ENCODE measurements around the gene SERGEF. TPM values are rescaled to one million over a fixed set of nuclear protein-coding genes. Genes with fewer than 3 reads are reported as not detected.

SERGEF gene
- polyA plus RNA-seq, 3 donors, result 18.0 to 22.1 (median 18.8) TPM

DNA sequence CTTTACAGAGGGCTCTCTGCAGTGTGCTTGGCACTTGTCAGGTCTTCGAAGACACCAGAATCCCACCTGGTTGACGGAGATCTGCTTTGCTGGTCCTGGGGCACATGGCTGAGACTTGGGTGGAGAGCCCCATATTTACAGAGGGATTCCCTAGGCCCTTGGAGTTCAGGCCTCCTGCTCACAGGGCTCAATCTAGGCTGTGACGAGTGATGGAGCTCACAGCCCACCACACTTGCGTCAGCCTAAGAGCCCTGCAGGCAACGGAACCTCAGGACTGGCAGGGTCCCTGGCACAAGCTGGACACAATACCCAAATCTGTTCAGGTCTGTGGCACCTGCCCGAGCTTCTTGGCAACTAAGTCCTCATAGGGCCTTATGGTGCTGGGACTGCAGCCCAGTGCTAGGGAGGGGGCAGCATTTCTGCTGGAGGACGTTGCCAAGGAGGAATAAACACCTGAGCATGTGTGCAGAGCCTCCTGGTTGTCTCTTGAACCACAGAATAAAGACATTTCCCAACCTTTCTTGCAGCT, 219.1 kb downstream of the SERGEF start:
- DNase-seq (ENCODE audit: low read depth in 3 of 3, low spot score in 2 of 3), result no peak

DNA sequence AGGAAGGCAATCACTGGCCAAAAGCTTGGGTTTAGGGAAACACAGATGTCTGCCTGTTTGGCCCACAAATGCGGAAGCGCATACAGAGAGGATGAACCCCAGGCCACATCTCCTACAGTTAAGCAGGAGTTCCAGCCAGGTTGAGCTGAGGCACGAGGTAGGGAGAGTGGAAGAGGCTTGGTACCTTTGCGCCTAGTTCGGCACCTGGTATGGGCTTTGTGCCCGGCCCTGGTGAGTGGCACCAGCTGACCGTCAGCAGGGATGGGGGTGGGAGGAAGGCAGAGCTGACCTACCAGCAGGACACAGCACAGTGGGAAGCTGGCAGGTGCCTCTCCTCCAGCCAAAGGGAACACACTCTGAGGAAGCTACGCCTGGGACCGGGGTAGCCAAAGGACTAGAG, 220.7 kb downstream of the SERGEF start:
- no peak for DNase-seq (ENCODE audit: low read depth in 3 of 3, low spot score in 2 of 3)

DNA sequence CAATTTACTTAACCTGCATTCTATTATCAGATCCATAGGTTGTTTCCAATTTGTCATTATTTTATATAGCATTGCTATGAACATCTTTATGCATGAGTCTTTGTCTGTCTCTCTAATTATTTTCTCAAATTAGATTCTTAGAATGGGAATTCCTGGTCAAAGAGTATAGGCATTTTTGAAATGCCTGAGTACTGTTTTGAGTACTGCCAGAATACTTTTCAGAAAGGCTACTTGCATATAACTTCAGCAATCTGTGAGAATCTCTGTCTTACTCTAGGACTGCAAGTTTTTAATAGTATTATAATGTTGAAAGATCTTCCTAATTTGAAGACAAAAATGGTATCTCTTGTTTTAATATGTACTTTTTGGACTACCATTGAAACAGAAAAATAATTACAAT, 221.7 kb downstream of the SERGEF start:
- DNase-seq (ENCODE audit: low read depth in 3 of 3, low spot score in 2 of 3), result no peak

DNA sequence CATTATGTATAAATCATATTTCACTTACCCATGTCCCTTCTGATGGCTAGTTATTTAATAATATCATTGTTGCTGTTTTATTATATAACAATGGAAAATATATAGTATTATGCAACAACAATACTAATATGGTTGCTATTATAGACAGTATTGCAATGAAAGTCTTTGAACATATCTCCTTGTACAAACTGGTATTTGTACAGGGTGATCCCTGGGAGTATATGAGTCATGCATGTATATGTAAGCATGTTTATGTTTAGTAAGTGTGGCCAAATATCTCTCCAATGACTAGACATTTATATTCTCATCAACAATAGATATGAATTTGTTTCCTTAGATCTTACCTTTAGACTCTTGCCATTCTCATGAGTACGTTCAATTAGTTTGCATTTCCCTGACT, 222.4 kb downstream of the SERGEF start:
- no peak for DNase-seq (ENCODE audit: low read depth in 3 of 3, low spot score in 2 of 3)

DNA sequence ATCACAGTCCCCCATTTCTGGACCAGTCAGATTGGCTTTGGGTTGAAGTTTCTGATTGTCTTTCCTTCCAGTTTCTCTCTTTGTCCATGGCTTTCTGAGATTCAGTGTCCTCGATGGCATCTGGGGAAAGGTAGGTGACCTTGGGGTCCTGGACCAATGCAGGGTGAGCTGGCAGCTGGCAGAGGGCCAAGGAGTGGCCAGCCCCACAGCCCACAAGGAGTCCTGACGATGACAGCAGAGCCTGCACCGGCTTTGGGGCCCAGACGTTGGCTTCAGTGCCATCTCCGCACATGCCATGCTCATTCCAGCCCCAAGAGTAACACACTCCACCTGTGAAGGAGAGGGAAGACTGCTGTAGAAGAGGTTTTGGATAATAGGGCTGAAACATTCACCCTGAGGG, 224.8 kb downstream of the SERGEF start:
- DNase-seq (ENCODE audit: low read depth in 3 of 3, low spot score in 2 of 3), result no peak

DNA sequence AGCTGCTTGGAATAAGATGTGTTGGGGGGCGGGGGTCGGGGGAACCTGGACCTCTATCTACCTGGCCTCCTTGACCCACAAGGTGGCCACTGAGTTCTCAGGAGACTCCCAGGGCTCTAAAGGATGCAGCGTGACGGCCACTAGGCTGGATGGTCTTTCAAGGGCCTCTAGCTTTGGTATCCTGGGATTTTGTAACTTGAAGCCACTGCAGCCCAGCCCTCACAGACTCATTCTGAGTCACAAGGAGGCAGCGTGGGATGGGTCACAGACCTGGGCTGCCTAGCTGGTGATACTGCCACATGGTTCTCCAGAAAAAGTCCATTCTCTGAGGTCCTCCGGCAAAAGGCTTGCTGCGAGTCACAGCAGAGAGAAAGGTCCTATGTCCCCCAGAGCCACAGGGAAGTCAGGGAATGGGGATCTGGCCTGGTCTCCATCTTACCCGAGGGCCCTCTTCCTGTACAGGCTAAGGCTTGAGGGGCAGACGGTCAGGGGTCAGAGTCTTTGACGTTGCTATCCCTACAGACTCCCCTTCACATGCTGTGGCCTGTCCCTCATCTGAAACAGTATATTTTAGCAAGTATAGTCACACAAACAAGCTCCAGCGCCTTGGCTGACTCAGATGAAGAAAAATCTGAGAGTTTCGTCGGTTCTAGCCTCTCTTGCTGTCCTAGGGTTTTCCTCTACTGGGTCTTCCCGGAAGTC, 225.9 kb downstream of the SERGEF start:
- DNase-seq (ENCODE audit: low read depth in 3 of 3, low spot score in 2 of 3), result no peak

DNA sequence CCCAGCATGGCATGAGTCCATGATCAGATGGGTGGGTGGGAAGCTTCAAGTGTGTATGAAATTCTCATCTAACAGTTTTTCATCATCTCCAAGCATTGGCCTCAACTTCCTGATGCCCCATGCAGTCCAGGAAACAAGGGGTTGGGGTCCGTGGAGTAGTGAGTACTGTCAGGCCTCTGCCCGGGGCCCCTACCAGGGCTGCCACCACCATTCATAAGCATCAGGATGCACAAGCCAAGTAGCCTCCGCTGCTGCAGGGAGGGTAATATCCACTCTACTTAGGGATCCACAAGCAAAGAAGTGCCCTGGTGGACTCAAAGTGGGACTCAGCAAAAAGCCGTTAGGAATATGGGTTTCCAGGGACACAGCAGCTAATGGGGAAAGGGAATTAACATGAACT, 229.0 kb downstream of the SERGEF start:
- no peak for DNase-seq (ENCODE audit: low read depth in 3 of 3, low spot score in 2 of 3)

DNA sequence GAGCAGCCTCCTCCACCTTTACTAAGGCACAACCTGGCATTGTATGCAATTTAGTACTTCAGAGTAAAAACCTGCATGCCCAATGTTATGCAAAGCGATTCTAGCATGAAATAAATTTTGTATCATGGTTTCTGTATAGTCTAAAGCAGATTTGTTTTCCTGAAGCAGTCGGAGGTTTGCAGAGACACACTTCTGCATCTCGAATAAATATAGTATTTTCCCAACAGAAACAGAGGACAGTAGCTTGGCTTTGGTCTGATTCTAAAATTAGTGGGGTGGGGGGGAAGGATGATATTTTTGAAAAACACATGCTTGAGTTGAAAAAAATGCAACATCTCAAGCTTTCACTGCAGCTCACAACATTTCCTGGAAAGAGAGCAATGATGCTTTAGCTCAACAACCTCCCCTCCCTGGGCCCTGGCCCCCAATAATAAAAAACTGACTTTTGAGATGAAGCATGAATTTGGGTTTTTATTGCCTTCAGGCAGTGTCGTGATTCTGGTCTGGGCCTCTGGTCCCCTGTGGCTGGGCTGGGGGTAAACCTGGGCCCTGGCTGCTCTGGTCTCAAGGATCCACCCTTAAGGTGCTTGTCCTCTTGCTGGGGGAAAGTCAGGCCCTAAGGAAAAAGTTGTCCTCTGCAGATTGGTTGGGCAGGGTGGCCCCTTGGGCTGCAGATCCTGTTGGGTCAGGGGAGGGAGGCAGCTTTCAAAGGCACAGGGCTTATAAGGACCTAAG, 230.1 kb downstream of the SERGEF start:
- no peak for DNase-seq (ENCODE audit: low read depth in 3 of 3, low spot score in 2 of 3)

DNA sequence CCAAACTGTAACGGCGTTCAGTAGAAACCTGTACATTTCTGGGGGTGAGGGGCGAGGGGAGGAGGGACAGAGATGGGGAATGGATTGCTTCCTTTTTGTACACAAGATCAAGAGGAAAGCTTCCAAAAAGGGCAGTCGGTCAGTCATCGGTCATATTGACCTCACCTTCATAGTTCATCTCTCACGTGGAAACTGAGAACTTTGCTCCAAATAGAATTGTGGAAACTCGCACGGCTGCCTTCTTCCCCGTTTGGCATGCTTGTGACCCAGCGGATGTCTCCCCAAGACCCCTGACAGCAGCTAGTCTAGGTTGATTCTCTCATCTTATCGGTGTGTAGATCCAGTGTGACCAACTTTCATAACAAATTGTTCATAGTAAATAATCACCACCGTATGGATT, 230.7 kb downstream of the SERGEF start:
- DNase-seq (ENCODE audit: low read depth in 3 of 3, low spot score in 2 of 3), result no peak

DNA sequence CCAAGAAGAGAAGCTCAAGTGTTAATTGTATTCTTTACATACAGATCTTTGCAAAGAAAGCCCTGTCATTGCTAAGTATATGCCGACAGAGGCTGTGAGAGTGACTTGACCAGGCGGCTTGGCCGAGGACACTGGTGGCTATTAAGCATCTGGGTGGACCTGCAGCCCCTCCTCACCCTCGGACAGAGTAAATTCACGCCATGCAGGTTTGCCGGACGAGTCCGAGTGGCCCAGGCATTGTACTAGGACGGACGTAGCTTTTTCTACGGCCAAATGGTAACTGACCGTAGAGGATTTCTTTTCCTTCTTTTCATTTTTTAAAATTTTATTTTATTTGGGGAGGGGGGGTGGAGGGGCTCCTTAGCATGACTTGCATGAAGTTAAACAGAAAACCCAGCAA, 231.2 kb downstream of the SERGEF start:
- DNase-seq (ENCODE audit: low read depth in 3 of 3, low spot score in 2 of 3), result no peak

DNA sequence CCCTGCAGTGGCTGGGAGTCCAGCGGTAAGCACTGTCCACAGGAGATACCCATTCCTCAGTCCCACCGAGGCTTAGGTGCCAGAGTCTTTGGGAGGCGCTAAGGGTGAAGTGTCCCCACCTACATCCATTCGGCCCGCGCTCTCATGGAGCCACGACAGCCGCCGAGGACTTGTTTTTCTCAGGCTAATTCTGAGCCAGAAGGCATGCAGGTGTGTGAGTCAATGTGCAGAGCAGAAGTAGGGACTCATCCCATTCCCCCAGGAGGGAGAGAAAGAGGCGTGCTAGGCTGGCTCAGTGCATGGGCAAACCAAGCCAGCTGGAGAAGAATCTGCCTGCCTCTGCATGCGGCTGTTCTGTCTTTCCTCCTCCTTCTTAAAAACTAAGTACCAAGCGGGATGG, 231.6 kb downstream of the SERGEF start:
- DNase-seq (ENCODE audit: low read depth in 3 of 3, low spot score in 2 of 3), result no peak

DNA sequence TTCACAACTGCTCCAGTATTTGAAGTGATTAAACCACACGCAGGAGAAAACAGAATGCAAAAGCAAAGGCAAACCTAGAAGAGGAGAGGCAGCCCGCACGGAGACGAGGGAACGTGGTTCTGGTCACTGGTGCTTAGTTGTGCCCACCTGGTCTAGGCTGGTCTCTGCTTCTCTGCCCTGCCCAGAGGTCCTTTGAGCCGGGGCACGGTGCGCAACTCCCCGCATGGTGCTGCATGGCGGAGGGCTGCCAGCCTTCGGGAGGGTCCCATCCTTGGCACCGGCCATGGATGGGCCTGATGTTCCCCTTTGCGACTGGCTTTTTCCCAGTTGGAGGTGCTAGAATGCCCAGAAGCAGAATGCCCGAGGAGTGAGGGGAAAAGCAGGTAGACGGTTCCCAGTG, 232.2 kb downstream of the SERGEF start:
- DNase-seq (ENCODE audit: low read depth in 3 of 3, low spot score in 2 of 3), result no peak

DNA sequence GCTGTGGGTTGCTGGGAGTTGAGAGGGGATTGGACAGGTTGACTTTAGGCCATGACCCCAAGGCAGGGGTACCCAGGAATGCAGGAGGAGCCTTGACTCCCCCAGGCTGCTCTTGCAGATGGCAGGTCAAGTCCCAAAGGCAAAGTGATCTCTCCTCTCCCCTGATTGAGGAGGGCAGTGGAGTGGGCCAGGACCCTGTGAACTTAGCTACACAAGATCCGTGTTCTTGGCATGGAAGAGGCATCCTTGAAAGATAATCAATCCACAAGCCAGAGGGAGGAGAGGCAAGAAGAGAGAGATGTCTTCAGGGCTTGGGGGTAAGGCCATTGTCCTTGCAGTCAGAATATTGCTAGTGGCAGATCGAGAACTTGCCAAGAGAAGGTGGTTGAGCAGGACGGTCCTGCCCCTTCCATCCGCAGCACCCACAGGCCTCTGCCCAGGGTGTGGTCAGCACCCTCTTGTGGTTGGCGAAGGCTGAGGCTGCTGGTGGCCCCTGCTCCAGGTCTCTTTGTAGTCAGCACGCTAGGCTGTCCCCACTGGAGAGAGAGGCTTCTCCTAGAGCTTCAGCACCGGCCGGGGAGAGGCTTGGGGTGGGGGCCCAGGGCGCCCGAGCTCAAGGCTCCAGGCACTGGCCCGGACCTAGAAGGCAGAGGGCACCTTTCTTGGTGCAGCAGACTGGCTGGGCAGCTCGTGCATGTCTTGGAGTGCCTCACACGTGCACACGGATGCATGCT, 232.8 kb downstream of the SERGEF start:
- no peak for DNase-seq (ENCODE audit: low read depth in 3 of 3, low spot score in 2 of 3)

DNA sequence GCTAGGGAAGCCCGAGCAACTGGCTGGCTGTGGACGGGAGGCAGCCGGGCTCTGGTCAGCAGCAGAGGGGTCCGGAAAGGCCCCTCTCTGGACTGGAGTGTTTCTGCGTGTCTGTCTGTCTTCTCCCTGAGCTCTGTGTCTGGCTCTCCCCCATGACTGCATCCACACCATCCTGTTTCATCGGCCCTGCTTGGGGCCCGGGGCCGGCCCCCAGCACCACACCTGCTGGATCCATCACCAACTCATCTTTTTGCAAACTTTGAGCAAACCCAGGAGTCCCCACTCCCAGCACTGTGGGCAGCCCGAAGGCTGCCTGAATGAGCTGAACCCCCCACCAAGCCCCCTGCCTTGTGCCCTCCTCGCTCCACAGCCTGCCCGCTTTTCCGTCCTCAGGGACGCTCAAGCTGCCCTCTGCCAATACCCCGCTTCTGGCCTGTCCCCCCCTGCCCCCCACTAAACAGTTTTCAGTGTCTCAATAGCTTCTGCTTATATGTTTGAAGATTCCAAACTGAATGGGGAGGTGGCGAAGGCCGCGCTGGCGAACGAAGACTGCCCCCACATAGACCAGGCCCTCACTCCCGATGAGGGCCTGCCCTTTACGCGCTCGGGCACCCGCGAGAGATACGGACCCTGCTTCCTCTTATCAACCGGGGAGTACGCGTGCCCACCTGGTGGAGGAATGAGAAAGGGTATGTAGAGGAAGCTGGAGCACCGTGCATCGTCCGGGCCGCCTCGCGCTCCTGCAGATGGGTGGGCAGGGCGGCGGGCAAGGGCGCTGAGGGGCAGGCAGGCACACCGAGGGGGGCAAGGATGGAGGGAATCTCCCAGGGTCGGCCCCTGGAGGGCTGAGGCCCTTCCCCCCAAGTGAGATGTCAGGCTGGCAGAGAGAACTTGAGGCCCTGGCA, 233.6 kb downstream of the SERGEF start:
- no peak for DNase-seq (ENCODE audit: low read depth in 3 of 3, low spot score in 2 of 3)

DNA sequence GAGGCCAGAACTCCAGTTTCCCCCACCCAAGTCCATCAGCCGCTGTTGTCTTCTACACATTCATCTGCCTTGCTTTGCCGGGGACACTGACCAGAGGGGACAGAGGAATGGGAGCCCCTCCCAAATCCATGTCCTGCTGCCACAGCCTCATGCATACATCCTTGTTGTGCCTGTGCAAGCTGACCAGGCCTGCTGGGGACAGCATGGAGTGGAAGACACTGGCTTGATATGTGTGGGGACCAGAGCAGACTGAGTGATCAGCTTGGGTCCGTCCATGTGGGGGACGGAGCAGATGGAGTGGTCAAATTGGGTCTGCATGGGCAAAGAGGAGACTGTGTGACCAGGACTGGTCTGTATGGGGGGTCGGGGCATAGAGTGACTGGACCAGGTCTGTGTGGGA, 234.5 kb downstream of the SERGEF start:
- DNase-seq (ENCODE audit: low read depth in 3 of 3, low spot score in 2 of 3), result no peak

DNA sequence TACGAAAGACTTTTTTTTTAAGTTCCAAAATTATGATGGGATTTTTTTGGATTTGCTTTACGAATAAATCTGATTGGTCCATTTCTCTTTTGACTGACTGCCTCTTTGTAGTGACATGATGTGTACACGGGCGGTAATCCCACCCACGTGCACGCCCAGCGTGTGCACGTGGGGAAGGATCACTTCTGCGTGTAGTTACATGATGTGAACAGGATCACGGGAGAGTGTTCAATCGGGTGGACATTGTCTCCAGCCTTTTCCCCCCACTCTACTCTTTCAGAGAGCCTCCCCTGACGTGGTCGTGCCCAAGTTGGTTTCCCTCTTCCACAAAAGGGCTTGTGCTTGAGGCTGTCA, 235.1 kb downstream of the SERGEF start:
- no peak for DNase-seq (ENCODE audit: low read depth in 3 of 3, low spot score in 2 of 3)

DNA sequence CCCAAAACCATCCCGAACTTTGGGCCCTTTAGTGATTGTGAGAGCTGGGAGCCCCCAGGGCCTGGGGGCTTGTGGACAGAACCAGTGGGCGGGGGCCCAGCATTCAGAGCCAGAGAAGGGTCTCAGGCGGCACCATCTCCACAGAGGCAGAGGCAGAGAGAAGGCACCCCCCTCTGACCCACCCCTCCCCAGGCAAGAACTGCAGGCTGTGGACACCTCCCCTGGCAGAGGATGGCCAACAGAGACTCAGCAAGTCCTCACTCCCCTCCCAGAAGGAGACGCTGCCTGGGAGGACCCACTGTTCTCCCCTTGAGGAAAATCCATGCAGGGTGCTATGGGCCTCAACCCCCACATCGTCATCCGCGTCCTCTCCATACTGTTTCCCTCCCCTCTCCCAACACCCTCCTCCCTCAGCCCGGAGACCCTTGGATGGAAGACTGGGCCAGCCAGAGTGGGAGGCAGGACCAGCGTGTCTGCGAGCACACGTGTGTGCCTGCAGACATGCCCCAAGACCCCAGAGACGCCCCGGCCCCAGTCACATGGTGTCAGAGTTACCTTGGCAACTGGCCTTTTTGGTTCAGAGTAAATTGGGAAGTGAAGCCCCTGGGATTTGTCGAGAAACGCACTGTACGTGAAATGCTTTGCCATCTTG, 235.6 kb downstream of the SERGEF start:
- DNase-seq (ENCODE audit: low read depth in 3 of 3, low spot score in 2 of 3), result no peak

DNA sequence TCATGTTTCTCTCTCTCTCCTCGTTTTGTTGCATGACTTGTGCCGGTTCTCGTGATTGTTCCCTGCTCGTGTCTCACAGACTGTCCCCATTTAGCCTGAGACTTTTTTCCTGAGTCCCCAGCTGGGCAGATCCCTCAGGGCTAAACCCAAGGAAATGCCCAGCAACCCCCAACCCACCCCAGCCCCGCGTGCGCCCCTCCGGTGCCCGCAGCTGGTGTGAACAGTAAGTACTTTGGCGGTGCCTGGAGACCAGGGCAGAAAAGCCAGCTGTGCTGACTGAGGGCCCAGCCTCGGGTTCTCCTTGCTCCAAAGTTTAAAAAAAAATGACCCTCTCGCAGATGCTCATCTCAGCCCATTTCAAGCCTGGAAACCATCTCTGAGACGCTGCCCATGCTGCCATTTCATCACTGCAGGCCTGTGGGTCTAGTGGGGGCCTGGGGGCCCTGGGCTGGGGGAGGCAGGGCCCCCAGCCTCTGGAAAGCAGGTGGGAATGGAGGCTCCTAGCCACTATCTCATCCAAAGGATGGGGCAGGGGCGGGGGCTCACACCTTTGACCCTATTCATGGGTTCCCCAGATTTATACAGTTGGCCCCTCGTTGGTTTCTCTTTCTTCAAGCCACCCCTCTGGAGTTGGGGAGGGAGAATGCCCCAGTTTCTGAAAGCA, 236.5 kb downstream of the SERGEF start:
- DNase-seq (ENCODE audit: low read depth in 3 of 3, low spot score in 2 of 3), result no peak

DNA sequence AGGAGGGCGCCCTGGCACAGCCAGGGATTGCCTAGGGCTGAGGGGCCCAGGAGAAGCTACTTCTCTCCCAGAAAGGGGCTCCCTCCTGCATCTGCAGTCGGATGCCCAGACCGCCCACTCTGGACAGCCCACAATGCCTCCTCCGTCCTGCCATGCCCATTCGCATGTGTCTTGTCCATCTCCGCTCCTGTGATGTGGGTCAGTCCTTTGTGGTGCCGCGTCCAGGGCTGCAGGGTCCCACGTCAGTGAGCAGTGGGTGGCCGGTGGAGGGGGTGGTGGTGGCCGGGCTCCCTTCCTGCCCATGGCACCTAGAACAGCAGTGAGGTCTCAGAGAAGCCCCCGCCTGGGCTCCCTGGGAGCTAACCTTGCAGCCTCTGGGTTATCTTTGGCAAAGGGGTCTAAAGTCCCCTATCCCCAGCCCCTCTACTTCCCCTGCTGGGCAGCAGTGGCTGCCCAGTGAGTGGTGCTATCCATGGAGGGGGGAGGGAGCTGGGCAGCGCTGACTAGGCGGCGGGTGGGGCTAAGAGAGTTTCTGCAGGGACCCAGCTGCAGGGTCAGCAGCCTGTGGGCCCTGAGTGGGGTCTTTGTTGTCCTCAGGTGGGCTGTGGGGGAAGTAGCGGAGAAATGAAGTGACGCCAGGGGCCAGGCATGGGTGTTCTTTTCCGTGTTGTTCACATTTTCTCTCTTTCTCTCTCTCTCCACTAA, 237.2 kb downstream of the SERGEF start:
- no peak for DNase-seq (ENCODE audit: low read depth in 3 of 3, low spot score in 2 of 3)
